Neural cell (in vitro differentiated cells): Measurements from ENCODE around the gene GAL3ST3. TPM values are rescaled to one million over a fixed set of nuclear protein-coding genes. Genes with fewer than 3 reads are reported as not detected.
A peak's percentile ranks its signal among the peaks of the same experiment; 100 is the strongest.

ENCODE experiments used
- H2AFZ ChIP-seq: fragments of 200-600, 300-800 bp; sonication (generic), shearing (Covaris generic); 2 replicates; pipeline ENCODE4 v1.6.0; 2014; ENCODE audit warnings: low read depth, mild to moderate bottlenecking, antibody characterized with exemption, low read length, moderate library complexity
- H3F3A ChIP-seq: fragments of 200-600 bp; shearing (Covaris generic); 2 replicates; pipeline ENCODE4 v1.6.1; 2016; ENCODE audit warnings: mild to moderate bottlenecking, moderate library complexity, mixed read lengths, antibody characterized with exemption, low read length; ENCODE audit not compliant: insufficient read depth, poor library complexity, severe bottlenecking
- H3K27ac ChIP-seq: fragments of 200-600, 300-800 bp; sonication (generic), shearing (Covaris generic); 2 replicates; pipeline ENCODE4 v1.5.1; 2014; ENCODE audit warnings: mild to moderate bottlenecking, low read length, moderate library complexity
- H3K27me3 ChIP-seq: fragments of 300-800, 200-600 bp; sonication (generic), shearing (Covaris generic); 2 replicates; pipeline ENCODE4 v1.6.0; 2014; ENCODE audit warnings: mild to moderate bottlenecking, low read depth, low read length, moderate library complexity; ENCODE audit not compliant: insufficient read depth
- H3K36me3 ChIP-seq: fragments of 300-800, 200-600 bp; sonication (generic), shearing (Covaris generic); 2 replicates; pipeline ENCODE4 v1.5.1; 2014; ENCODE audit warnings: mild to moderate bottlenecking, antibody characterized with exemption, low read length, moderate library complexity; ENCODE audit not compliant: insufficient read depth
- H3K4me2 ChIP-seq: fragments of 300-800, 200-600 bp; sonication (generic), shearing (Covaris generic); 2 replicates; pipeline ENCODE4 v1.6.0; 2014; ENCODE audit warnings: mild to moderate bottlenecking, low read length
- H3K4me3 ChIP-seq: fragments of 300-800, 200-600 bp; sonication (generic), shearing (Covaris generic); 2 replicates; pipeline ENCODE4 v1.5.1; 2014; ENCODE audit warnings: mild to moderate bottlenecking, low read length, moderate library complexity
- H3K79me2 ChIP-seq: fragments of 200-600 bp; shearing (Covaris generic); replicated peaks from 2 replicates; pipeline ENCODE4 v1.6.0; 2014; ENCODE audit warnings: mild to moderate bottlenecking, low read length, moderate library complexity; ENCODE audit not compliant: insufficient read depth
- H3K9ac ChIP-seq: fragments of 300-800, 200-600 bp; sonication (generic), shearing (Covaris generic); 2 replicates; pipeline ENCODE4 v1.6.1; 2016; ENCODE audit warnings: mild to moderate bottlenecking, low read length, mixed read lengths
- H3K9me2 ChIP-seq: fragments of 200-600 bp; shearing (Covaris generic); 2 replicates; pipeline ENCODE4 v1.6.1; 2016; ENCODE audit warnings: mild to moderate bottlenecking, low read length, mixed read lengths; ENCODE audit not compliant: insufficient read depth
- H3K9me3 ChIP-seq: fragments of 200-600, 300-800 bp; sonication (generic), shearing (Covaris generic); 2 replicates; pipeline ENCODE4 v1.6.1; 2016; ENCODE audit warnings: mild to moderate bottlenecking, mixed run types, low read length, moderate library complexity, mixed read lengths
- H4K20me1 ChIP-seq: fragments of 200-600 bp; shearing (Covaris generic); 2 replicates; pipeline ENCODE4 v1.6.1; 2016; ENCODE audit warnings: mild to moderate bottlenecking, mixed run types; ENCODE audit not compliant: insufficient read depth
- CTCF ChIP-seq: fragments of 450-650 bp; IDR thresholded peaks from 2 replicates; pipeline ENCODE4 v1.5.1; 2014; ENCODE audit warnings: antibody characterized with exemption, mild to moderate bottlenecking, moderate library complexity; ENCODE audit not compliant: poor library complexity, severe bottlenecking
- EP300 ChIP-seq: fragments of 450-650 bp; conservative IDR thresholded peaks from 2 replicates; pipeline ENCODE4 v1.6.1; 2014; ENCODE audit warnings: antibody characterized with exemption, mild to moderate bottlenecking, moderate library complexity; ENCODE audit not compliant: poor library complexity, severe bottlenecking
- EZH2 ChIP-seq: fragments of 200-600, 300-800 bp; shearing (Covaris generic), sonication (generic); IDR thresholded peaks from 2 replicates; pipeline ENCODE4 v1.6.1; 2014; ENCODE audit warnings: antibody characterized with exemption, low read length, borderline replicate concordance, mild to moderate bottlenecking; ENCODE audit not compliant: insufficient read depth, poor library complexity, severe bottlenecking
- MXI1 ChIP-seq: fragments of 450-650 bp; conservative IDR thresholded peaks from 2 replicates; pipeline ENCODE4 v1.6.1; 2014; ENCODE audit warnings: antibody characterized with exemption, mild to moderate bottlenecking; ENCODE audit not compliant: poor library complexity, severe bottlenecking
- POLR2AphosphoS5 ChIP-seq: IDR thresholded peaks from 2 replicates; pipeline ENCODE4 v1.6.1; 2012
- RAD21 ChIP-seq: fragments of 450-650 bp; conservative IDR thresholded peaks from 2 replicates; pipeline ENCODE4 v1.6.1; 2014; ENCODE audit warnings: antibody characterized with exemption, mild to moderate bottlenecking, moderate library complexity
- REST ChIP-seq: IDR thresholded peaks from 2 replicates; pipeline ENCODE4 v1.6.1; 2012; ENCODE audit warnings: borderline replicate concordance
- SMC3 ChIP-seq: fragments of 450-650 bp; conservative IDR thresholded peaks from 2 replicates; pipeline ENCODE4 v1.6.1; 2014; ENCODE audit warnings: antibody characterized with exemption, mild to moderate bottlenecking, moderate library complexity; ENCODE audit not compliant: poor library complexity
- TAF1 ChIP-seq: IDR thresholded peaks from 2 replicates; pipeline ENCODE4 v1.6.1; 2012; ENCODE audit warnings: low read depth
- polyA plus RNA-seq: library from polyadenylated mRNA; depleted of rRNA; stranded (reverse); fragments of >200 nt; gene quantifications from 2 replicates; pipeline ENCODE4 v1.2.3, GENCODE V29; 2014

GAL3ST3 gene
- polyA plus RNA-seq, 1 donor from 2014 or later = 17.2 TPM

- TF ChIP-seq TAF1 (no peak), CTCF (no peak), SMC3 (no peak), MXI1 (no peak), EZH2 (no peak), POLR2AphosphoS5 (no peak), EP300 (no peak), RAD21 (no peak), REST (no peak)
- H3K79me2 ChIP-seq = peaks cover 24% of the 10 kb centered on the region
- H3K36me3 ChIP-seq = peaks cover 11% of the 10 kb centered on the region
These were observed 22.4 kb upstream of the GAL3ST3 start for GRCh38 chr11:66071381-66071801.

GRCh38 chr11:66070604-66071380 lies 21.8 kb upstream of the GAL3ST3 start:
- no peaks in the 10 kb centered on the region for H3K9me2 ChIP-seq
- peaks cover 24% of the 10 kb centered on the region for H3K79me2 ChIP-seq
- no peak overlapping the region for H2AFZ ChIP-seq
- H3K4me2 ChIP-seq = peak overlapping the region; percentile 100
- H4K20me1 ChIP-seq = no peaks in the 10 kb centered on the region
- H3K9me3 ChIP-seq = no peaks in the 10 kb centered on the region
- peak overlapping the region; percentile 87 for H3K4me3 ChIP-seq
- no peaks in the 10 kb centered on the region for H3K27me3 ChIP-seq
- no peak for TF ChIP-seq EZH2
- no peak for TF ChIP-seq SMC3
- TF ChIP-seq MXI1 = peak; percentile 14
- no peak for TF ChIP-seq EP300
- TF ChIP-seq CTCF = no peak
- H3F3A ChIP-seq = peaks cover 4% of the 10 kb centered on the region
- peaks cover 11% of the 10 kb centered on the region for H3K36me3 ChIP-seq
- H3K9ac ChIP-seq = peak overlapping the region; percentile 75
- H3K27ac ChIP-seq = no peak overlapping the region

More at GRCh38 chr11:66071381-66071801, 22.4 kb upstream of the GAL3ST3 start:
- H4K20me1 ChIP-seq = no peaks in the 10 kb centered on the region
- no peaks in the 10 kb centered on the region for H3K9me3 ChIP-seq
- peak overlapping the region; percentile 87 for H3K4me3 ChIP-seq
- peak overlapping the region; percentile 100 for H3K4me2 ChIP-seq
- H3K27ac ChIP-seq = no peak overlapping the region
- peak overlapping the region; percentile 75 for H3K9ac ChIP-seq
- no peaks in the 10 kb centered on the region for H3K27me3 ChIP-seq
- no peaks in the 10 kb centered on the region for H3K9me2 ChIP-seq
- peaks cover 4% of the 10 kb centered on the region for H3F3A ChIP-seq
- H2AFZ ChIP-seq = no peak overlapping the region
